22Rv1 (cell line): ENCODE results near the gene HOTAIR.

ENCODE experiments used
- H3K27ac ChIP-seq: fragments of 450-650 bp; 2 replicates; pipeline ENCODE4 v1.5.1; 2017
- CTCF ChIP-seq: fragments of 450-650 bp; IDR thresholded peaks from 2 replicates; pipeline ENCODE4 v1.5.1; 2017; ENCODE audit warnings: mild to moderate bottlenecking
- ZFX ChIP-seq: fragments of 450-650 bp; IDR thresholded peaks from 2 replicates; pipeline ENCODE4 v1.6.1; 2017; ENCODE audit warnings: antibody characterized with exemption, borderline replicate concordance

HOTAIR gene

GRCh38 chr12:53974084-53975063 lies at the start of gene HOTAIR:
TSS of gene HOTAIR (minus strand) at chr12:53974954.
- TF ChIP-seq ZFX (no peak), CTCF (no peak)
- peak within 1 kb of the TSS; percentile 72 for H3K27ac ChIP-seq

GRCh38 chr12:54024127-54024526 lies 49.4 kb upstream of the HOTAIR start:
- TF ChIP-seq ZFX: no peak
- TF ChIP-seq CTCF: no peak
- H3K27ac ChIP-seq: no peak overlapping the region

GRCh38 chr12:54022960-54023884 lies 48.5 kb upstream of the HOTAIR start:
- no peak overlapping the region for H3K27ac ChIP-seq
- TF ChIP-seq ZFX: no peak
- no peak for TF ChIP-seq CTCF

GRCh38 chr12:54021432-54022013 lies 46.8 kb upstream of the HOTAIR start:
- TF ChIP-seq ZFX: no peak
- peak; percentile 66 for TF ChIP-seq CTCF
- H3K27ac ChIP-seq: no peak overlapping the region

- TF ChIP-seq CTCF: no peak
- no peak for TF ChIP-seq ZFX
- H3K27ac ChIP-seq: no peak overlapping the region
Observed at GRCh38 chr12:54020591-54021405, 46.0 kb upstream of the HOTAIR start.

GRCh38 chr12:54019924-54020590 lies 45.3 kb upstream of the HOTAIR start:
- H3K27ac ChIP-seq: 0 out of 2 replicates have a peak overlapping the region, but pooled peaks have one; percentile 26

More at GRCh38 chr12:54019924-54020590, 45.3 kb upstream of the HOTAIR start:
- TF ChIP-seq CTCF (no peak), ZFX (no peak)
